WERI-Rb-1 (cell line): ENCODE results near the gene DHX35.

ENCODE experiments used
- DNase-seq: peaks from one replicate; pipeline ENCODE4 v3.0.0-alpha.2; 2020
- H3K27ac ChIP-seq: fragments of 250-450 bp; sonication (Bioruptor Pico); 2 replicates; pipeline ENCODE4 v1.5.1; 2020; ENCODE audit warnings: mild to moderate bottlenecking, moderate library complexity
- H3K27me3 ChIP-seq: fragments of 250-450 bp; sonication (Bioruptor Pico); 2 replicates; pipeline ENCODE4 v1.5.1; 2021; ENCODE audit warnings: mild to moderate bottlenecking, low read depth, moderate library complexity; ENCODE audit not compliant: insufficient read depth, severe bottlenecking
- H3K36me3 ChIP-seq: fragments of 250-450 bp; sonication (Bioruptor Pico); 2 replicates; pipeline ENCODE4 v1.5.1; 2020; ENCODE audit warnings: mild to moderate bottlenecking, moderate library complexity
- H3K4me3 ChIP-seq: 2 replicates; pipeline ENCODE4 v1.5.1; 2011; ENCODE audit warnings: low read depth, mild to moderate bottlenecking, control low read depth, low read length
- H3K9me3 ChIP-seq: fragments of 250-450 bp; sonication (Bioruptor Pico); 2 replicates; pipeline ENCODE4 v1.5.1; 2021; ENCODE audit warnings: mild to moderate bottlenecking, moderate library complexity; ENCODE audit not compliant: severe bottlenecking
- CTCF ChIP-seq: IDR thresholded peaks from 2 replicates; pipeline ENCODE4 v1.5.1; 2011; ENCODE audit warnings: low read depth, mild to moderate bottlenecking, control low read depth, inconsistent platforms, low read length

Gene DHX35

GRCh38 chr20:39069976-39070375 is 107.8 kb downstream of the DHX35 start:
- no peak for TF ChIP-seq CTCF
- Histone ChIP-seq H3K9me3 (peaks cover 4% of the 10 kb centered on the region), H3K4me3 (no peak overlapping the region), H3K36me3 (no peaks in the 10 kb centered on the region), H3K27me3 (peaks cover 19% of the 10 kb centered on the region), H3K27ac (no peak overlapping the region)
- no peak for DNase-seq

GRCh38 chr20:39070484-39071231 is 108.5 kb downstream of the DHX35 start:
- Histone ChIP-seq H3K27ac (no peak overlapping the region), H3K36me3 (no peaks in the 10 kb centered on the region), H3K4me3 (no peak overlapping the region), H3K27me3 (peaks cover 19% of the 10 kb centered on the region), H3K9me3 (peaks cover 4% of the 10 kb centered on the region)
- no peak for DNase-seq
- TF ChIP-seq CTCF = no peak

GRCh38 chr20:39072132-39072531 is 110.0 kb downstream of the DHX35 start:
- Histone ChIP-seq H3K27me3 (peaks cover 19% of the 10 kb centered on the region), H3K27ac (no peak overlapping the region), H3K9me3 (peaks cover 4% of the 10 kb centered on the region), H3K36me3 (no peaks in the 10 kb centered on the region), H3K4me3 (no peak overlapping the region)
- no peak for TF ChIP-seq CTCF
- DNase-seq = no peak

GRCh38 chr20:39072653-39073052 is 110.5 kb downstream of the DHX35 start:
- TF ChIP-seq CTCF = no peak

GRCh38 chr20:39075731-39076130 is 113.6 kb downstream of the DHX35 start:
- H3K36me3 ChIP-seq = no peaks in the 10 kb centered on the region
- no peak for DNase-seq
- peaks cover 4% of the 10 kb centered on the region for H3K27me3 ChIP-seq
- no peak for TF ChIP-seq CTCF
- no peak overlapping the region for H3K27ac ChIP-seq
- no peak overlapping the region for H3K4me3 ChIP-seq
- H3K9me3 ChIP-seq = no peaks in the 10 kb centered on the region

More at GRCh38 chr20:39072653-39073052, 110.5 kb downstream of the DHX35 start:
- peaks cover 19% of the 10 kb centered on the region for H3K27me3 ChIP-seq
- no peak overlapping the region for H3K27ac ChIP-seq
- peaks cover 4% of the 10 kb centered on the region for H3K9me3 ChIP-seq
- DNase-seq = no peak
- H3K36me3 ChIP-seq = no peaks in the 10 kb centered on the region
- no peak overlapping the region for H3K4me3 ChIP-seq

GRCh38 chr20:39076958-39077357 is 114.8 kb downstream of the DHX35 start:
- H3K4me3 ChIP-seq = no peak overlapping the region
- H3K9me3 ChIP-seq = no peaks in the 10 kb centered on the region
- peaks cover 4% of the 10 kb centered on the region for H3K27me3 ChIP-seq
- no peak for DNase-seq
- no peak for TF ChIP-seq CTCF
- no peaks in the 10 kb centered on the region for H3K36me3 ChIP-seq
- H3K27ac ChIP-seq = no peak overlapping the region
